Suprapubic skin (tissue), 4 donors: Measurements from ENCODE around the gene SETD5.

Experiments
- CTCF ChIP-seq, 2 donors: fragments of 200-600 bp in 1 of 2; fragments of 450-650 bp in 1 of 2; sonication (generic) in 1 of 2; IDR thresholded peaks; one replicate each; pipeline ENCODE4 v1.5.1; 2016 to 2019; ENCODE audit warnings: antibody characterized with exemption in 2 of 2, mild to moderate bottlenecking in 1 of 2, moderate library complexity in 1 of 2
- EP300 ChIP-seq: sonication (generic); formaldehyde crosslinking; IDR thresholded peaks from one replicate; pipeline ENCODE4 v1.6.1; 2017; ENCODE audit warnings: antibody characterized with exemption
- POLR2A ChIP-seq, 2 donors: fragments of 450-650 bp; IDR thresholded peaks; one replicate each; pipeline ENCODE4 v1.6.1; 2017; ENCODE audit warnings: antibody characterized with exemption in 2 of 2, mild to moderate bottlenecking in 2 of 2, moderate library complexity in 2 of 2
- POLR2AphosphoS5 ChIP-seq, 3 donors: sonication (generic); formaldehyde crosslinking; IDR thresholded peaks; one replicate each; pipeline ENCODE4 v1.6.1; 2017; ENCODE audit warnings: antibody characterized with exemption in 3 of 3

GRCh38 chr3:9467451-9467850 lies 70.0 kb downstream of the SETD5 start:
- TF ChIP-seq POLR2AphosphoS5 (IDR thresholded peaks at IDR 0.05), result no peak
- TF ChIP-seq POLR2A (IDR thresholded peaks at IDR 0.05), result no peak
- no peak for TF ChIP-seq CTCF (IDR thresholded peaks at IDR 0.05)
- TF ChIP-seq EP300, result no peak
